Memory B cell (primary cell): ENCODE data around the gene GCNT1.
"Not testable (repeated sequence)": the region's sequence is repeated elsewhere in the genome, so short reads cannot be mapped to it uniquely, and the experiment has no call there.

Experiments
- ATAC-seq: fragments of 150-1000 bp; cut with Tn5 transposase; 2 replicates; pipeline ENCODE4 v1.10.0; 2021; ENCODE audit warnings: low read depth, mild to moderate bottlenecking, moderate library complexity
- DNase-seq, 2 donors: peaks; one replicate each; pipeline ENCODE4 v3.0.0; 2022; ENCODE audit warnings: low spot score in 2 of 2
- H3K27ac Mint-ChIP-seq: one replicate; pipeline ENCODE4 v1.8.0; 2022; ENCODE audit warnings: mild to moderate bottlenecking, moderate library complexity, mixed read lengths
- H3K27me3 Mint-ChIP-seq: one replicate; pipeline ENCODE4 v1.8.0; 2022; ENCODE audit warnings: mixed read lengths
- H3K36me3 Mint-ChIP-seq: one replicate; pipeline ENCODE4 v1.8.0; 2022; ENCODE audit warnings: mild to moderate bottlenecking, mixed read lengths
- H3K4me1 Mint-ChIP-seq: one replicate; pipeline ENCODE4 v1.8.0; 2022; ENCODE audit warnings: mixed read lengths
- H3K4me3 Mint-ChIP-seq: one replicate; pipeline ENCODE4 v1.8.0; 2022; ENCODE audit warnings: mild to moderate bottlenecking, moderate library complexity, mixed read lengths
- H3K9me3 Mint-ChIP-seq: one replicate; pipeline ENCODE4 v1.8.0; 2022; ENCODE audit warnings: mixed read lengths

The GCNT1 gene

DNA sequence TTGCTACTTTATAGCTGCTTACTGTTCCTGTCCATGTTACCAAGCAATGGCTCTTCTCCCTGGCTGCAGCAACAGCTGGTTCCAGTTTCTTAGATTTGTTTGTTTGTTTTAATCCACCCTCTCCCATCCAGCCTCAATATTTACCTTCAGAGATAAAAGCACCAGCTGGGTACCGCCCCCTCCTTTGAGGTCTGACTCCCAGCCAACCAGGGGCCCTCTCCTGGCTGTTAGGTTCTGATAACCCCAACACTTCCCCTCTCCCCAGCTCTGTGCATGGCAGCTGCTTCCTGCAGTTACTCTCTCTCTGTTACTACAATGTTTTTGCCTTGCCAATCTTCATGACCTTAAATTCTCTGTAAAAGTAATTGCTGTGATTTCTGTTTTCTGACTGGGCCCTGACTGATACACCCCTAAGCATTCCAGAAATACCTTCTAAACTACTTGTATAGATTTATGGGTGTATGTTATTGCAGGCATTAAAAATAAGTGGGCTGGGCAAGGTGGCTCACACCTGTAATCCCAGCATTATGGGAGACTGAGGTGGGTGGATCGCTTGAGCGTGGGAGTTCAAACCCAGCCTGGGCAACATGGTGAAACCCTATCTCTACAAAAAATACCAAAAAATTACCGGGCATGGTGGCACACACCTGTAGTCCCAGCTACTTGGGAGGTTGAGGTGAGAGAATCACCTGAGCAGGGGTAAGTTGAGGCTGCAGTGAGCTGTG, 2.6 kb upstream of the GCNT1 start:
- peaks cover 16% of the 10 kb centered on the region for H3K4me1 Mint-ChIP-seq
- no peak for DNase-seq
- H3K4me3 Mint-ChIP-seq, result no peak overlapping the region
- peak; percentile 52 for ATAC-seq
- peaks cover 7% of the 10 kb centered on the region for H3K27me3 Mint-ChIP-seq
- H3K9me3 Mint-ChIP-seq, result no peaks in the 10 kb centered on the region
- no peak overlapping the region for H3K27ac Mint-ChIP-seq
- peaks cover 1% of the 10 kb centered on the region for H3K36me3 Mint-ChIP-seq

DNA sequence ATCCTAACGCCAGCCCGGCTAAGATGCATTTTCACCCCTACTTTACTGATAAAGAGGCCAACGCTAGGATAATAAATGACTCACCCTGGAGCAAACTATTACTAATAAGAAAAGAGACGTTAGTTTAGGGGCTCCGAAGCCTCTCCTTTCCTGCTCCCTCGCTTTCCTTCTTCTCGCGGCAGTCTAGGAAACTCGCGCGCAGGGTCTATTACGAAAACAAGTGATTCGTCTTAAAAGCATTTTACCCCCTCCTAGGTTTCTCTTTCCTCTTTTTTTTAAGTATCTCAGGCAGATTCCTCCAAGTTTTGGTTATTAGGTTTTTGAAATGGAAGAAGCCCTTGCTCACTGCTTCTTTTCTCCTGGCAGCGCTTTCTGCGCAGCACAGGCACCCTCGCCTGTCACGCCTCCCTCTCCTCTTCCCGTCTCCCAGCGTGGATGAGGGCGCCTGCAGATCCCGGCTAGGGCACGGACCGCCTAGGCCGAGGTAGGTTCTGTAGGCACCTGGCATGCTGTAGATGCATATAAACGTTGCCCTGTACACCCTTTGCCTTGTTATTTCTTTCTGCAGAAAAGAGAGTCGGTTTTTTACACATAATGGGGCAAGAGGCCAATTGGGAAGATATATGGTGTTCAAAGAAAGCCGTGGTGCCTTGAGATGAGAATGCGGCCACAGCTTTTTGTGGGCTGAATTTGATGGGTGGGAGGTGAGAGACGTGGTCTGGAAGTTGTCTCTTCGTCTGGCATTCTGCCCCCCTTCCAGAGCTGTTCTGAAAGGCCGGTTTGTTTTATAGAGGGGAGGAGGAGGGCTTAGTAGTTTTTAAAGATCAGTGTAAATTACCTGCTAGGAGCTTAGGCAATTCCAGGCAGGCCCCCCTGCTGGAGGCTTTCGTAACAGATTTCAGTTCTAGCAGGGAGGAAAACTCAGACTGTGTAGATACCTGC, 983 bp downstream of the GCNT1 start:
- no peak for DNase-seq
- H3K36me3 Mint-ChIP-seq, result no peaks in the 10 kb centered on the region
- peaks cover 14% of the 10 kb centered on the region for H3K27me3 Mint-ChIP-seq
- H3K9me3 Mint-ChIP-seq, result no peaks in the 10 kb centered on the region
- no peak overlapping the region for H3K27ac Mint-ChIP-seq
- peaks cover 20% of the 10 kb centered on the region for H3K4me1 Mint-ChIP-seq
- ATAC-seq, result no peak
- peak overlapping the region; percentile 86 for H3K4me3 Mint-ChIP-seq

DNA sequence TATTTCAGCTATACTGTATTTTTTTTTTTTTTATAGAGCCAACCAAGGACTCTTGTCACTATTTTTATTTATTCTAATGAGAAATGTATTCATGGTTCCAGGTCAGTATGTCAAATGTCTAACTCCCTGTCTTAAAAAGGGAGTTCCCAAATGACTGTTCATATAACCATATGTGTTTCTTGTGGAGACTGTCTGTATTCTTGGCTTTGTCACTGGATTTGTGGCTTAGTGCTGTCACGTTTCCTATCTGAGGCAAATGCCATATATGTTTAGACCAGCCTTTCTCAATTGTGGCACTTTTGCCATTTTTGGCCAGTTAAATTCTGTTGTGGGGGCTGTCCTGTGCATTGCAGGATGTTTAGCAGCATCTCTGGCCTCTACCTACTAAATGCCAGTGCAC, 3.1 kb downstream of the GCNT1 start:
- Mint-ChIP-seq H3K36me3 (no peaks in the 10 kb centered on the region), H3K4me1 (peaks cover 23% of the 10 kb centered on the region), H3K4me3 (no peak overlapping the region), H3K9me3 (no peaks in the 10 kb centered on the region), H3K27ac (no peak overlapping the region), H3K27me3 (peaks cover 19% of the 10 kb centered on the region)
- no peak for DNase-seq
- no peak for ATAC-seq

DNA sequence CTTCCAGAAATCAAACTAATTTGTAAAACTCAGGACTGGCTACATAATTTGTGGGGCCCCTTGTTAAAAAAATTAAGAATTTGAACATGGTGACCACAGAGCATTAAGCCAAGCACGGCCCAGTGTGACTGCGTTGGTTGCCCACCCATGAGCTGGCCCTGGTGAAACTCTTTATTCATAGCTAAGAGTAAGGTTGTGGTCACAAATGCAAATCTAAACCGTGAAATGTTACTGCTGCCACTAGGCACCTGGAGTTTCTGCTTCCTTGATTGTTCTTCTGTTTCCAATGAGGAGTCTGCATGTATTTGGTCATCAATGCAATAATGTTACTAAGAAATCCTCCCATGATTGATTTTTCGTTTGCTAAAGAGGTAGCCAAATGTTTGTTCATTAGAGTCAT, 4.2 kb downstream of the GCNT1 start:
- DNase-seq (no peak), ATAC-seq (peak; percentile 16)
- peaks cover 22% of the 10 kb centered on the region for H3K27me3 Mint-ChIP-seq
- H3K36me3 Mint-ChIP-seq, result no peaks in the 10 kb centered on the region
- H3K4me3 Mint-ChIP-seq, result no peak overlapping the region
- no peak overlapping the region for H3K27ac Mint-ChIP-seq
- H3K9me3 Mint-ChIP-seq, result no peaks in the 10 kb centered on the region
- H3K4me1 Mint-ChIP-seq, result peaks cover 23% of the 10 kb centered on the region

DNA sequence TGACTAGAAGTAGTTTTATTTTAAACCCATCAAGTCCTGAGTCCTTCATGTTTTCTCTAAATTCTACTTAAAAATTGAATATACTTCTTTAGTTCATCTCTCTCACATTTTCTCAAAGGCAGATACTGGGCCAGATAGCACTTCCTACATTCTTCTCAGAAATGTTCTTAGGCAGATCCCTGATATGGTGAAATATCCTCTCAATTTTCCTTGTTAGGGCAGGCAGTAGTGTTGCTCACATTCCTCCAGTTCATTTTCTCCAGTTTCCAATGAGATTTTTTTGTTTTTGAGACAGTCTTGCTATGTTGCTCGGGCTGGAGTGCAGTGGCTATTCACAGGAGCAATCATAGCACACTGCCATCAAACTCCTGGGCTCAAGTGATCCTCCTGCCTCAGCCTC, 5.7 kb downstream of the GCNT1 start:
- Mint-ChIP-seq H3K27me3 (peaks cover 24% of the 10 kb centered on the region), H3K9me3 (no peaks in the 10 kb centered on the region), H3K4me1 (peaks cover 21% of the 10 kb centered on the region), H3K4me3 (no peak overlapping the region), H3K36me3 (no peaks in the 10 kb centered on the region), H3K27ac (no peak overlapping the region)
- DNase-seq, result no peak
- no peak for ATAC-seq

DNA sequence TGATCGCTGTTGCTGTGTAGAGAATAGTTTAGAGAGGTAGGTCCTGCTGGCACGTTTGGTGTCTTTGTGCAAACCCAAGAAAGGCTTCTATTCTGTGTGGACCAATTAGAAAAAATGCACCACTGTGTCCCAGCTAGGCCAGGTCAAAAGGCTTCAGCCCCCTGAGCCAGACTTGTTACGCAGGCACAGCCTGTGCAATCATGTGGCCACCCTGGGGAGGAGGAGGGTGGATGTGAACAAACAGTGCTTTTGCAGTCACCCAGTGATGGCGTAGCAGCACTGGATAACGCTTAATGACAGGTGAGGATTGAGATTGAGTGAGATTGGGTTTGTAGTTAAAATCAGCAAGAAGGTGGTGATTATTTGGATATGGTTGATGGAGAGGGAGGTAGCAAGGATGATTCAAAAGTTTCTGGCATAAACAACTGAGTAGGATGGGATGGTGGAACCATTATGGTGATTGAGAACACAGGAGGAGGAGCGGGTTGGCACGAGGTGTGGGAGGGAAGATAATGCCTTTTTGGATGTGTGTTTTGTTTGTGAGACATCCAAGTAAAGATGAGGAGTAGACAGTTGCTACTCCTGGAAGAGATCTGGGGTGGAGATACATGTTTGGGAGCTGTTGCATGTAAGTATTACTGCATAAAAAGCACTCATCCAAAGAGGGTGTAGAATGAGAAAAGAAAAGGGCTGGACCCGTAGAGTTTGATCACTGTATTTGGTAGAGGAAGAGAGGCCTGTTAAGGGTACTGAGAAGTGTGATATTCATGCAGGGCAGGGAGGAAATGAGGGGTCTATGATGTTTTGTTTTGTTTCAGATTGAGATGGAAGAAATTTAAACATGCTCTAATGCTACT, 6.7 kb downstream of the GCNT1 start:
- Mint-ChIP-seq H3K4me1 (peaks cover 15% of the 10 kb centered on the region), H3K27ac (no peak overlapping the region), H3K4me3 (no peak overlapping the region), H3K36me3 (no peaks in the 10 kb centered on the region), H3K27me3 (peaks cover 21% of the 10 kb centered on the region), H3K9me3 (no peaks in the 10 kb centered on the region)
- ATAC-seq (no peak), DNase-seq (no peak)

DNA sequence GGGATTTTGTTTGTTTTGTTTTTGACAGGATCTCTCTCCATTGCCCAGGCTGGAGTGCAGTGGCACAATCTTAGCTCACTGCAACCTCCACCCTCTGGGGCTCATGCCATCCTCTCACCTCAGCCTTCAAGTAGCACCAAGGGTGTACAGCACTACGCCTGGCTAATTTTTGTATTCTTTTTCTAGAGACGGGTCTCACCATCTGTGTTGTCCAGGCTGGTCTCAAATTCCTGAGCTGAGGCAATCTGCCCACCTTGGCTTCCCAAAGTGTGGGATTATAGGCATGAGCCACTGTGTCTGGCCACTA, 7.3 kb downstream of the GCNT1 start:
- no peak for DNase-seq
- H3K4me1 Mint-ChIP-seq, result peaks cover 21% of the 10 kb centered on the region
- H3K27me3 Mint-ChIP-seq, result peaks cover 23% of the 10 kb centered on the region
- no peak for ATAC-seq
- H3K36me3 Mint-ChIP-seq, result no peaks in the 10 kb centered on the region
- H3K9me3 Mint-ChIP-seq, result no peaks in the 10 kb centered on the region
- no peak overlapping the region for H3K27ac Mint-ChIP-seq
- no peak overlapping the region for H3K4me3 Mint-ChIP-seq

DNA sequence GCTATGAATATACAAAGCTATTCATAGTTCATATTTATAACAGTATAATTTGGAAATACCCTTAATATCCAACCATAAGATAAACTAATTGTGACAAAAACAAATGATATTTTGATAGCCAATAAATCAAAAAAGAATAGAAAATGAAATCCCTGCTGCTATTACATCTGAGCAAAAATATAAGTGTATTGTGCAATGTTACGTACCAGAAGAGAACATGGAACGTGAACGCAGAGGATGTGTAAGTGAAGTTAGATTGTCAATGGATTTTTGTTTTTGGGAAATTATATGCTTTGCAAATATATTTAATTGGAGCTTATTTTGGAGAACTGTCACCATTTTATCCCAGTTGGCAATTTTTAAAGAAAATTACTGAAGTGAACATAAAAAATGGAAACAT, 15.4 kb downstream of the GCNT1 start:
- Mint-ChIP-seq H3K36me3 (no peaks in the 10 kb centered on the region), H3K4me3 (no peak overlapping the region), H3K27me3 (peaks cover 14% of the 10 kb centered on the region), H3K9me3 (no peaks in the 10 kb centered on the region), H3K27ac (no peak overlapping the region), H3K4me1 (peaks cover 16% of the 10 kb centered on the region)
- ATAC-seq, result no peak
- DNase-seq, result no peak

DNA sequence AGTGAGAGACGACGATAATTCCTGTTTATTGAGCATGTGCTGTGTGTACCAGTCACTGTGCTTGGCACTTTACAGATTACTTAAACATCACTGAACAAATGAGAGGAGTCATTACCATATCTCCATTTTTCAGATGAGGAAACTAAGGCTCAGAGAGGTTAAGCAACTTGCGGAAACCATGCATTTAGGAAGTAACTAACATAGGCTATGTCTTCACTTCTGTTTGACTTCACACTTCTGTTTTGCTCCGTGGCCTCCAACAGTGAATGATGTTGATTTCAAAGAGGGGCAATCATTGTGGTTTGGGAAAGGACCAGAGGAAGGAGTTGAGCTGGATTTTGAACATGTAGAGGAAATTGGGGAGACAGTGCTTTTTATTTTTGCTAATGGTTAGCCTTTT, 16.7 kb downstream of the GCNT1 start:
- Mint-ChIP-seq H3K4me3 (no peak overlapping the region), H3K27ac (no peak overlapping the region), H3K36me3 (no peaks in the 10 kb centered on the region), H3K4me1 (peaks cover 15% of the 10 kb centered on the region), H3K27me3 (peaks cover 14% of the 10 kb centered on the region), H3K9me3 (no peaks in the 10 kb centered on the region)
- ATAC-seq (no peak), DNase-seq (no peak)

DNA sequence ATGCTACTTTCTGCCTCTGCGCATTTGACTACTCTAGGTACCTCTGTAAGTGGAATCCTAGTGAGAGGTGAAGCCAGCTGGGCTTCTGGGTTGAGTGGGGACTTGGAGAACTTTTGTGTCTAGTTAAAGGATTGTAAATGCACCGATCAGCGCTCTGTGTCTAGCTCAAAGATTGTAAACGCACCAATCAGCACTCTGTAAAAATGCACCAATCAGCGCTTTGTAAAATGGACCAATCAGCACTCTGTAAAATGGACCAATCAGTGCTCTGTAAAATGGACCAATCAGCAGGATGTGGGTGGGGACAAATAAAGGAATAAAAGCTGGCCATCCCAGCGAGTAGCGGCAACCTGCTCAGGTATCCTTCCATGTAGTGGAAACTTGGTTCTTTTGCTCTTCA, 18.8 kb downstream of the GCNT1 start:
- not testable (repeated sequence) for ATAC-seq, H3K27ac Mint-ChIP-seq, H3K4me1 Mint-ChIP-seq, H3K9me3 Mint-ChIP-seq, DNase-seq, H3K4me3 Mint-ChIP-seq, H3K36me3 Mint-ChIP-seq
- peaks cover 12% of the 10 kb centered on the region for H3K27me3 Mint-ChIP-seq

DNA sequence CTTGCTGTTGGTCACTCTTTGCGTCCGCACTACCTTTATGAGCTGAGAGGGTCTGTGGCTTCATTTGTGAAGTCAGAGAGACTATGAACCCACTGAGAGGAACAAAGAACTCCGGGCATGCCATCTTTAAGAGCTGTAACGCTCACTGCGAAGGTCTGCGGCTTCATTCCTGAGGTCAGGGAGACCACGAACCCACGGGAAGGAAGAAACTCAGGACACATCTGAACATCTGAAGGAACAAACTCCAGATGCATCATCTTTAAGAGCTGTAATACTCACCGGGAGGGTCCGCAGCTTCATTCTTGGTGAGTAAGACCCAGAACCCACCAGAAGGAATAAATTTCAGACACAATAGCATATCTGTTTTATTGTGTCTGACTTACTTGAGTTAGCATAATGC, 19.2 kb downstream of the GCNT1 start:
- Mint-ChIP-seq H3K4me1 (no peaks in the 10 kb centered on the region), H3K4me3 (no peak overlapping the region), H3K9me3 (no peaks in the 10 kb centered on the region), H3K27ac (no peak overlapping the region), H3K36me3 (no peaks in the 10 kb centered on the region), H3K27me3 (peaks cover 12% of the 10 kb centered on the region)
- ATAC-seq (no peak), DNase-seq (no peak)

DNA sequence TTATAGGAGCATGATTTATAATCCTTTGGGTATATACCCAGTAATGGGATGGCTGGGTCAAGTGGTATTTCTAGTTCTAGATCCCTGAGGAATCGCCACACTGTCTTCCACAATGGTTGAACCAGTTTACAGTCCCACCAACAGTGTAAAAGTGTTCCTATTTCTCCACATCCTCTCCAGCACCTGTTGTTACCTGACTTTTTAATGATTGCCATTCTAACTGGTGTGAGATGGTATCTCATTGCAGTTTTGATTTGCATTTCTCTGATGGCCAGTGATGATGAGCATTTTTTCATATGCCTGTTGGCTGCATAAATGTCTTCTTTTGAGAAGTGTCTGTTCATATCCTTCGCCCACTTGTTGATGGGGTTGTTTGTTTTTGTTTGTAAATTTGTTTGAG, 20.4 kb downstream of the GCNT1 start:
- not testable (repeated sequence) for ATAC-seq, H3K27ac Mint-ChIP-seq, DNase-seq, H3K9me3 Mint-ChIP-seq, H3K36me3 Mint-ChIP-seq, H3K4me3 Mint-ChIP-seq, H3K4me1 Mint-ChIP-seq
- H3K27me3 Mint-ChIP-seq, result peaks cover 14% of the 10 kb centered on the region

DNA sequence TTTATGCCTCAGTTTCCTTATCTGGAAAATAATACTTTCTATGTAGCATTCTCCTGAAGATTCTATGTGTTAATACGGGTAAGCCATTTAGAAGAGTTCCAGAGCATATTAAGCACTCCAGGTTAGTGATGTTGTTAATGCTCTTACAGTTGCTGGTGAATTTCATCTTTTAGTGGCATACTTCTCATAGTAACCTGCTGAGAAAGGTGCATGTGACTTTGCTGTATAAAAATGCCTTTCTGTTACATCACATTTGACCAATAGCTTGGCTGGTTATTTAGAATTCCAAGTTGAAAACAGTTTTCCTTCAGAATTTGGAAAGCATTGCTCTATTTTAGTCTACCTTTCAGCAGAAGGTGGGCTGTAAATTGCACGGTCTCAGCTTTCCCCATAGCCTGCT, 27.2 kb downstream of the GCNT1 start:
- peaks cover 6% of the 10 kb centered on the region for H3K27me3 Mint-ChIP-seq
- no peaks in the 10 kb centered on the region for H3K9me3 Mint-ChIP-seq
- H3K4me3 Mint-ChIP-seq, result no peak overlapping the region
- peaks cover 3% of the 10 kb centered on the region for H3K4me1 Mint-ChIP-seq
- ATAC-seq (no peak), DNase-seq (no peak)
- H3K36me3 Mint-ChIP-seq, result peaks cover 2% of the 10 kb centered on the region
- H3K27ac Mint-ChIP-seq, result no peak overlapping the region
